ENCODE measurements around the gene NGB.
"Not testable (repeated sequence)": the region's sequence is repeated elsewhere in the genome, so short reads cannot be mapped to it uniquely, and the experiment has no call there.

The NGB gene

DNA sequence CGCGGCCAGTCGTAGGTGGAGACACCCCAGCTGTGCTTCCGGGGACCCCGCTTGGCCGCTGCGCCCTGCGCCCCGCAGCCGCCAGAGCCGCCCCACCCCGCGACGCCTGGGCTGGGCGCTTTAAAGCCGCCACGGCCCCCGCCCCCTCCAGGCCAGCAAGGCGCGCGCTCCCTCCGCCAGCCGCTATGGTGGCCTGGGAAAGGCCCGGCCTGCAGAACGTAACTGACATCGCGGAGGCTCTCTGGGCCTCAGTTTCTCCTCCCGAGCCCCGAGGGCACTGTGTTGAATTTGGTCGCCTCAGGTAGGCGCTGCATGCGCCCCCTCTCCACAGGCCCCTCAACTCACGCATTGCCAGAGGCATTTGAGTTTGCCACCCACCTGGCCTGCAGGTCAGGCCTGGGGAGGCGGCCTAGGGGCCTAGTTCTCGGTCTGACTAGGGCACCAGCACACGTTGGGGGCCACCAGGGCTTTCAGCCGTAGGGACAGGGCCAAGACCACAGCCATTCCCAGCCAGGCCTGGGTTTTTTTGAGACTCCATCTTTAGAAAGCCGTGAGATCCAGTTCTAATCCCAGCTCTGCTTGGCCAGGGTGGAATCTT lies at the start of gene NGB:
Gene NGB, minus strand, starts transcription at position 94 of the 598 bp plus-strand sequence. CDS start 269 bp downstream, outside the sequence.
- DNase-seq: no peak

DNA sequence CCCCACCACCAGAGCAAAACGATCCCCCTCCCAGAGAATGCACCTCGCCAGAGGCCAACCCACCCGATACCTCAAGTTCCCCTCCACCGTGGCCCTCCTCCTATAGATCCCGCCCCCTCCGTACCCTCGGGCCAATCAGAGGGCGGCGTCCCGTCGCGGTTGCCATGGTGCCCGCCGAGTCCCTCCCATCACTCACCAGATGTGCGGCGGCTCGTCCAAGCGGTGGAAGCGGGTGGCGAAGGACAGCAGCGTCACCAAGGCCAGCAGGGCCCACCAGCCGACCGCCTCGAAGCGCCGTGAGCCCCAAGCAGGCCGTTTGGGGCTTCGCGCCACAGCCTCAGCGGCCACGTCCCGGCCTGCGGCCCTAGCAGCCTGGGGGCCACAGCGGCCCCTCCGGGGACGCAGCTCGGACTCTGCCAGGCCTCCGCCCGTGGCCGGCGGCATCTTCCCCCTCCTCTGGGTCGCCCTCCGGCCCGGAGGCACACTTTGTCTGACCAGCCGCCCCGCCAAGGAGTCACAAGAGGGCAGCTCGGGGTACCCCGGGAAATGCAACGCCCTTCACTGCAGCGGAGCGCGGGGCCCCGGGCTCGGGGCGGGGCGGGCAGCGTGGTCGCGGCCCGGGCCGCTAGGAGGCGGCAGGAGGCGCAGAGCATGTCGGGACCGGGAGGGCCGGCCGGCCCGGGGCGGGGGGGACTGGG lies 49.4 kb upstream of the NGB start, which contains the start of gene POMT2:
Gene POMT2, minus strand, starts transcription at position 646 of the 698 bp plus-strand sequence. Its CDS starts 202 bp downstream, at position 444.
- peak; percentile 95 for DNase-seq

- no peak for DNase-seq
Measured at GRCh38 chr14:77319422-77319821, 48.4 kb upstream of the NGB start.

DNA sequence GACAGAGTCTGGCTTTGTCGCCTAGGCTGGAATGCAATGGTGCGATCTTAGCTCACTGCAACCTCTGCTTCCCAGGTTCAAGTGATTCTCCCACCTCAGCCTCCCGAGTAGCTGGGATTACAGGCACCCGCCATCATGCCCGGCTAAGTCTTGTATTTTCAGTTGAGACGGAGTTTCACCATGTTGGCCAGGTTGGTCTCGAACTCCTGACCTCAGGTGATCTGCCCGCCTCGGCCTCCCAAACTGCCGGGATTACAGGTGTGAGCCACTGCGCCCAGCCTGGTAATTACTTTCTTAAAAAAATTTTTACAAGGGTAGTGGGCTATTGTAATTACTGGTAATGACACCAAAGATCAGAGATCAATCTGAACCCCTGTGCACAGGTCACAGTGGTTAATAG lies 47.8 kb upstream of the NGB start:
- not testable (repeated sequence) for DNase-seq

GRCh38 chr14:77318006-77318553 lies 47.1 kb upstream of the NGB start:
- no peak for DNase-seq

- no peak for DNase-seq
Measured at GRCh38 chr14:77316872-77317301, 45.9 kb upstream of the NGB start.

GRCh38 chr14:77316195-77316505 lies 45.1 kb upstream of the NGB start:
- DNase-seq: no peak

DNA sequence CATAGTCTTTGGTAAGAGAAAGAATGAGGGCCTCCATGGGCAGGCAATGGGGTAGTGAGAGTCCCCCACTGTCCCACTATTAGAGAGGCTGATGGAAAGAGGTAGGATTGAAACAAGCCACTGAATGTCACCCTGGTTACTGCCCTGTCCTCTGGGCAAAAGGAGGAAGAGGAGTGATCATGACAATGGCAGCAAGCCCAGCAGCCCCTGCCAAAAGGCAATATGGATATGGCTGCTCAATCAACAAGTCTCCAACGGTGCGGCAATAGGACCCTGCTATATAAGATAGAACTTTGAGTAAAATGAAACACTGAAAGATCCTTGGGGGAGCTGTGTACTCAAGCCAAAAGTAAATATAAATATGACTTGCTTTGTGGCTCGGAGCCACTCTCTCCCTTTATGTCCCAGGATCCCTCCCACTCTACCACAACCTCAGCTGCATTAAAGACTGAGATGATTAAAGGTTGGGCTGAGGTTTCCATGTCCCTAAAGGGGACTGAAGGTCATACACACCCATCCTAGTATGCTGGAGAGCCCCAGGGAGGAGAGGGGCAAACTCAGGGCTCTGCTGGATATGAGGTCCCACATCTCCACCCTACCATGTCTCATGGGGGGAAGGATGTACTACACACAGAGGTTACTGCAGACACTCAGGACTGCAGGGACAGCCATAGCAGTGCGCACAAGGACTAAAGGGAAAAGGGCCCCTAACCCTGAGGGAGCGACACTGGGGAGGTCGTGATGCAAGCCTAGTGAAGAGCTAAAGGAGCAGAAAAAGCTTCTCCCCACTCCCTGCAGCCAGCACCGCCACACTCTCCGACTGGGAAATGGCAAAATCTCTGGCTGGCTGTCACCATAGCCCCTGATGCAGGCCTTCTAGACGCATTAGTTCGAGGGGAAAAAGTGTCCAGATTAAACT lies 43.8 kb upstream of the NGB start:
- DNase-seq: no peak

- DNase-seq: no peak
Measured at GRCh38 chr14:77314043-77314442, 43.0 kb upstream of the NGB start.

DNA sequence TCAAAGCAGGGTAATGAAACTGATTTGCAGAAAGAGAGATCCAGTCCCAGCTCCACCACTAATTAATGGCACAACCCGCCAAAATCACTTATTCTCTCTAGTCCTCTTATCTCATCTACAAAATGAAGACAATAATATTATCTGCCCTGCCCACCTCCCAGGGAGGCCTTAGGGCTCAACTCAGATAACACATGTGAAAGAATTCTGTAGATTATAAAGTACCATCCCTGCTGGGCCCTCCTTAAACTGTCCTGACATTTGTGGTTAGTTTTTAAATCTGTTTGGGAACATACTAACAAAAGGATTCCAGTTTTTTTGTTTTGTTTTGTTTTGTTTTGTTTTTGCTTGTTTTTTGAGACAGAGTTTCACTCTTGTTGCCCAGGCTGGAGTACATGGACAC lies 42.4 kb upstream of the NGB start:
- DNase-seq: no peak

- no peak for DNase-seq
Measured at GRCh38 chr14:77311217-77311616, 40.2 kb upstream of the NGB start.

DNA sequence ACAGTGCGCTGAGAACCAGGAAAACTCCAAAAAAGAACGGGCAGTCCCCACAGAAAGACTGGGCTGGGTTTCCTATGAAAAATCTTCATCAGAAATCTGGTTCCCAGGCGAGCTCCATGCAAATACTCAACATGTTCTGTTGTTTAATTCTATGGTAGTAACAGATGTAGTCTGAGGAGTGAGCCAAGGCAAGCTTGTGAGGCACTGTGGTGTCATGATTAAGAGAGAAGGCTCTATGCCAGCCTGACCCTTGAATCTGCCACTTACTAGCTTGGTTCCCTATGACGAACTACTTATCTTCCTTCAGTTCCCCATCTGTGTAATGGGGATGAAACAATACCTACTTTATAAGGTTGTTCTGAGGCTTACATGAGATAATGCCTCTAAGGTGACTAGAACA lies 39.0 kb upstream of the NGB start:
- no peak for DNase-seq

DNA sequence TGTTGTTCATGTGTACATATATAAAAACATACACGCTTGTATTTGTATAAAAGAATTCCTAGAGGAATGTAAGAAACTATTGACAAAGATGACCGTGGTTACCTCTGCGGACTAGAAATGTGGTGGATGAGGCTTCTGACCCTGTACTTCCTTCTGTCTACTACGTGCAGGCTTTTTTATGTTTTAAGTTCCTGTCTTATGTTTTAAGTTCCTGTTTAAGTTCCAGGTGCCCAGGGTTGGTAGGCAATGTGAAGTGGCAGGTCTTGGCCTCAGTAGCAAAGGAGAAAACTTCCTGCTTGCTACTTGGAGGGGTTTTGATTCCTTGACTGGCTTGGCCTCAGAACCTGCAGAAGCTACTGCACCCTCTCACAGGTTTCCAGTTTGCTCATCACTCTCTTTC lies 38.1 kb upstream of the NGB start:
- no peak for DNase-seq

- DNase-seq: no peak
Measured at GRCh38 chr14:77306851-77307496, 36.0 kb upstream of the NGB start.

GRCh38 chr14:77306416-77306815 lies 35.4 kb upstream of the NGB start:
- no peak for DNase-seq

DNA sequence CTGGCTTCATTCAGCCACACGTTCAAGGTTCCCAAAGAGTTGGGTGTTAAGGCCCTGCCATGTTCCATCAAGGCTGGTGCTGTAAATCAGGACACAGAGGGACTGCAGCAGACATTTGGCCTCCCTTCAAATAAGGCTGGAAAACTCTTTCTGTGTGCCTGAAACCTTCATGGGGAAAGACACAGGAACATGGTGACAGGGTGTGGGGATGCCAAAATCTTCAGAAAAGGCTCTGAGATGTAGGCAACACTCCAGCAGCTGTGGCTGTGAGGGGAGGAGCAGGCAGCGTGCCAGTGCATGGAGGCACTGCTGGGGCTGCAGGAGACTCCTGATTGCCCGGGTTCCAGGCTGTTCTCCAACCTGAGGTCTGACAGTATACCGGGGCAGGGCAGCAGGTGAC lies 34.7 kb upstream of the NGB start:
- DNase-seq: no peak

- peak; percentile 69 for DNase-seq
Measured at GRCh38 chr14:77303417-77304156, 32.6 kb upstream of the NGB start.

DNA sequence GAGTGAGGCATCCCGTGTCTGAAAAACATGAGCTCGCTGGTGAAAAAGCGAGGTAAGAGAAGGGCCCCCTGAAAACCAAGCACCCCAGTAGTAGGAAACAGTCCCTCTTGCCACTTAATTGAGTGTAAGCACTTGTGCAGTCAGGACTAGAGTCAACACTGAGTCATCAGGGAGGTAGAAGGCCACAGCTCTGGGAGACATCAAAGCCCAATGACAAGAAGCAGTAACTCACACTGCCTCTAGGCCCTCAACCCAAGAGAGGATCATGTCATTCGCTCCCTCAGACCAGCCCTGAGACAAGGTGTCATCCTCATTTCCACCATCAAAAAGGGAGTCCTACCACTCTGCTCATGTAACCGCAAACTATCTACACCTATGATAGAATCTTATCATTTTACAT lies 31.9 kb upstream of the NGB start:
- DNase-seq: peak; percentile 73

- DNase-seq: peak; percentile 75
Measured at GRCh38 chr14:77301103-77301502, 30.1 kb upstream of the NGB start.

GRCh38 chr14:77299771-77300170 lies 28.8 kb upstream of the NGB start:
- DNase-seq: no peak

GRCh38 chr14:77296906-77297305 lies 25.9 kb upstream of the NGB start:
- no peak for DNase-seq

DNA sequence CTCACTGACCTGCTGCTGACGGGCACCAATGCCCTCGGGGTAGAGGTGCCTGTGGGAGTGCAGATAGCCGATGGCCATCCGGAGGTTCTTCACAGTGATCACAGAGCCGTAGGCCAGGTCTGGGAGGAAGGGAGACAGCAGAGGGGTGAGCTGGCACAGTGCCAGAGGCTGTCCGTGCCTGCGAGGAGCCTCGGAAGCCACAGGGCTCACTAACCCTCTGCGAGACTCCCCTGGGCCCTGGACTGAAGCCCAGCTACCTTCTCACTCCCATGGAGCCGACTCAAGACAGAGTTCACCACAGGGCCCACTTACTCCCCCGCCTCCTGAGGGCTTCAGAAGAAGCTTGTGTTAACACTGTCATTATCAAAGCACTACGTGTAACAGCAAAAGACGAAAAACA lies 25.1 kb upstream of the NGB start:
- DNase-seq: no peak

Data from activated CD4-positive, alpha-beta T cell treated with anti-CD3 and anti-CD28 coated beads for 48 hours (primary cell).